Activated naive CD4-positive, alpha-beta T cell treated with anti-CD3 and anti-CD28 coated beads for 36 hours (primary cell): ENCODE data around the gene GFI1. TPM values are rescaled to one million over a fixed set of nuclear protein-coding genes. Genes with fewer than 3 reads are reported as not detected.
"Not testable (repeated sequence)": the region's sequence is repeated elsewhere in the genome, so short reads cannot be mapped to it uniquely, and the experiment has no call there.

Source experiments
- CTCF ChIA-PET: fragments of 350-600 bp; sonication (Branson Sonifier 250); formaldehyde crosslinking; loops from one replicate; lab custom pipeline; 2021; ENCODE audit warnings: antibody characterized with exemption; lab: Charles Lee
- DNase-seq: peaks from one replicate; pipeline ENCODE4 v3.0.0-alpha.2; 2020
- H3K27ac Mint-ChIP-seq: one replicate; pipeline ENCODE4 v1.8.0; 2021; ENCODE audit warnings: mild to moderate bottlenecking, mixed read lengths
- H3K27me3 Mint-ChIP-seq: one replicate; pipeline ENCODE4 v1.8.0; 2021; ENCODE audit warnings: low read depth, mixed read lengths
- H3K36me3 Mint-ChIP-seq: one replicate; pipeline ENCODE4 v1.8.0; 2021; ENCODE audit warnings: low read depth, mixed read lengths
- H3K4me1 Mint-ChIP-seq: one replicate; pipeline ENCODE4 v1.8.0; 2021; ENCODE audit warnings: low read depth, mixed read lengths
- H3K4me3 Mint-ChIP-seq: one replicate; pipeline ENCODE4 v1.8.0; 2021; ENCODE audit warnings: mild to moderate bottlenecking, moderate library complexity, mixed read lengths
- H3K9me3 Mint-ChIP-seq: one replicate; pipeline ENCODE4 v1.8.0; 2021; ENCODE audit warnings: mixed read lengths
- intact Hi-C: fragments of 100-400 bp; cut with micrococcal nuclease; formaldehyde crosslinking; loops from one replicate; pipeline ENCODE4 v1.15.1; 2023
- total RNA-seq, 2 experiments: library from RNA; stranded (reverse); gene quantifications; one replicate each; pipeline ENCODE4 v1.2.3, GENCODE V29; 2021

GFI1 gene
- 10 to 100 TPM; 42.8 to 44.2 TPM for total RNA-seq

- Mint-ChIP-seq H3K27me3 (no peaks in the 10 kb centered on the region), H3K27ac (peak within 1 kb of the TSS; percentile 93), H3K36me3 (peaks cover 27% of the 10 kb centered on the region)
Observed at GRCh38 chr1:92486251-92487077, at the start of gene GFI1. TSS of gene GFI1 (minus strand) at chr1:92486925. CDS start at chr1:92483487, 3,438 bp downstream.

GRCh38 chr1:92532371-92532770 is 45.6 kb upstream of the GFI1 start:
- H3K27me3 Mint-ChIP-seq, DNase-seq, CTCF ChIA-PET, H3K9me3 Mint-ChIP-seq: not testable (repeated sequence)
- Mint-ChIP-seq H3K36me3 (peaks cover 58% of the 10 kb centered on the region), H3K4me3 (peak overlapping the region; percentile 32), H3K27ac (peak overlapping the region; percentile 94), H3K4me1 (peaks cover 62% of the 10 kb centered on the region)
- intact Hi-C loops: loop anchor here (1.0 kb wide), 1 partner anchor 30 kb away; no protein-coding TSS in a partner anchor

More at GRCh38 chr1:92486251-92487077, at the start of gene GFI1:
- CTCF ChIA-PET: interaction anchor here (0.9 to 5.7 kb wide), 14 partner anchors 12 to 173 kb away, joined by 3 to 49 read pairs (median 6); no protein-coding TSS in a partner anchor
- Mint-ChIP-seq H3K4me1 (peaks cover 36% of the 10 kb centered on the region), H3K4me3 (peak within 1 kb of the TSS; percentile 90), H3K9me3 (no peaks in the 10 kb centered on the region)
- intact Hi-C loops: loop anchor here (1.0 to 10.0 kb wide), 9 partner anchors 16 to 1464 kb away; partner anchors contain the start of genes GCLM, RPL5 and ZNF644
- DNase-seq: peak; percentile 80

- CTCF ChIA-PET: interaction anchor here (1.0 kb wide), 1 partner anchor 68 kb away, joined by 3 read pairs; no protein-coding TSS in a partner anchor
- peaks cover 60% of the 10 kb centered on the region for H3K36me3 Mint-ChIP-seq
- not testable (repeated sequence) for DNase-seq, H3K9me3 Mint-ChIP-seq, H3K27me3 Mint-ChIP-seq
- peaks cover 60% of the 10 kb centered on the region for H3K4me1 Mint-ChIP-seq
- intact Hi-C loops: loop anchor here (1.0 kb wide), 1 partner anchor 30 kb away; no protein-coding TSS in a partner anchor
- peak overlapping the region; percentile 94 for H3K27ac Mint-ChIP-seq
- peak overlapping the region; percentile 17 for H3K4me3 Mint-ChIP-seq
Observed at GRCh38 chr1:92531939-92532338, 45.2 kb upstream of the GFI1 start.

- Mint-ChIP-seq H3K36me3 (peaks cover 39% of the 10 kb centered on the region), H3K27ac (no peak overlapping the region), H3K9me3 (no peaks in the 10 kb centered on the region), H3K27me3 (no peaks in the 10 kb centered on the region), H3K4me3 (no peak overlapping the region), H3K4me1 (peaks cover 23% of the 10 kb centered on the region)
- CTCF ChIA-PET: no interaction called here
- intact Hi-C loops: loop anchor here (2.0 kb wide), 1 partner anchor 23 kb away; no protein-coding TSS in a partner anchor
- DNase-seq: no peak
Observed at GRCh38 chr1:92527670-92528069, 40.9 kb upstream of the GFI1 start.

GRCh38 chr1:92524944-92525590 is 38.3 kb upstream of the GFI1 start:
- H3K4me3 Mint-ChIP-seq, H3K27ac Mint-ChIP-seq, H3K4me1 Mint-ChIP-seq, intact Hi-C loops, DNase-seq, H3K9me3 Mint-ChIP-seq, H3K27me3 Mint-ChIP-seq: not testable (repeated sequence)
- peaks cover 24% of the 10 kb centered on the region for H3K36me3 Mint-ChIP-seq
- CTCF ChIA-PET: interaction anchor here (0.6 to 0.7 kb wide), 2 partner anchors 28 to 32 kb away, joined by 4 to 5 read pairs; no protein-coding TSS in a partner anchor

GRCh38 chr1:92519043-92519442 is 32.3 kb upstream of the GFI1 start:
- H3K36me3 Mint-ChIP-seq: peaks cover 45% of the 10 kb centered on the region
- H3K27ac Mint-ChIP-seq: no peak overlapping the region
- CTCF ChIA-PET: interaction anchor here (0.6 kb wide), 2 partner anchors 51 to 210 kb away, joined by 3 to 4 read pairs; no protein-coding TSS in a partner anchor

GRCh38 chr1:92516574-92516973 is 29.8 kb upstream of the GFI1 start:
- H3K27me3 Mint-ChIP-seq: no peaks in the 10 kb centered on the region
- H3K4me1 Mint-ChIP-seq: peaks cover 18% of the 10 kb centered on the region
- CTCF ChIA-PET: no interaction called here
- peaks cover 50% of the 10 kb centered on the region for H3K36me3 Mint-ChIP-seq
- H3K27ac Mint-ChIP-seq: no peak overlapping the region
- H3K9me3 Mint-ChIP-seq: no peaks in the 10 kb centered on the region
- intact Hi-C loops: loop anchor here (1.0 kb wide), 1 partner anchor 25 kb away; no protein-coding TSS in a partner anchor
- no peak overlapping the region for H3K4me3 Mint-ChIP-seq
- DNase-seq: no peak

More at GRCh38 chr1:92519043-92519442, 32.3 kb upstream of the GFI1 start:
- Mint-ChIP-seq H3K27me3 (no peaks in the 10 kb centered on the region), H3K4me3 (no peak overlapping the region), H3K4me1 (peaks cover 18% of the 10 kb centered on the region), H3K9me3 (no peaks in the 10 kb centered on the region)
- intact Hi-C loops: no loop called here
- no peak for DNase-seq

- Mint-ChIP-seq H3K27ac (no peak overlapping the region), H3K27me3 (no peaks in the 10 kb centered on the region), H3K4me3 (no peak overlapping the region), H3K4me1 (peaks cover 18% of the 10 kb centered on the region), H3K36me3 (peaks cover 50% of the 10 kb centered on the region), H3K9me3 (no peaks in the 10 kb centered on the region)
- CTCF ChIA-PET: interaction anchor here (0.6 to 1.0 kb wide), 2 partner anchors 22 to 31 kb away, joined by 3 read pairs; no protein-coding TSS in a partner anchor
- DNase-seq: no peak
- intact Hi-C loops: loop anchor here (1.0 kb wide), 1 partner anchor 24 kb away; no protein-coding TSS in a partner anchor
Observed at GRCh38 chr1:92515796-92516201, 29.1 kb upstream of the GFI1 start.

GRCh38 chr1:92511541-92511940 is 24.8 kb upstream of the GFI1 start:
- Mint-ChIP-seq H3K36me3 (peaks cover 31% of the 10 kb centered on the region), H3K4me3 (no peak overlapping the region), H3K27me3 (no peaks in the 10 kb centered on the region), H3K4me1 (peaks cover 15% of the 10 kb centered on the region), H3K27ac (no peak overlapping the region), H3K9me3 (no peaks in the 10 kb centered on the region)
- CTCF ChIA-PET: interaction anchor here (0.7 to 1.1 kb wide), 2 partner anchors 14 to 201 kb away, joined by 3 read pairs; no protein-coding TSS in a partner anchor
- no peak for DNase-seq
- intact Hi-C loops: no loop called here

GRCh38 chr1:92509619-92510018 is 22.9 kb upstream of the GFI1 start:
- intact Hi-C loops: no loop called here
- H3K4me3 Mint-ChIP-seq: no peak overlapping the region

GRCh38 chr1:92505015-92505692 is 18.4 kb upstream of the GFI1 start:
- Mint-ChIP-seq H3K36me3 (peaks cover 6% of the 10 kb centered on the region), H3K4me3 (no peak overlapping the region), H3K4me1 (peaks cover 35% of the 10 kb centered on the region), H3K9me3 (no peaks in the 10 kb centered on the region), H3K27ac (no peak overlapping the region), H3K27me3 (no peaks in the 10 kb centered on the region)
- CTCF ChIA-PET: interaction anchor here (0.8 to 1.6 kb wide), 2 partner anchors 20 to 92 kb away, joined by 3 read pairs; no protein-coding TSS in a partner anchor
- intact Hi-C loops: loop anchor here (2.0 kb wide), 1 partner anchor 24 kb away; no protein-coding TSS in a partner anchor
- DNase-seq: no peak

More at GRCh38 chr1:92509619-92510018, 22.9 kb upstream of the GFI1 start:
- Mint-ChIP-seq H3K27me3 (no peaks in the 10 kb centered on the region), H3K27ac (no peak overlapping the region), H3K9me3 (no peaks in the 10 kb centered on the region), H3K36me3 (peaks cover 16% of the 10 kb centered on the region), H3K4me1 (peaks cover 4% of the 10 kb centered on the region)
- DNase-seq: no peak
- CTCF ChIA-PET: no interaction called here
